ENCODE data around the gene CTAG1B. TPM values are rescaled to one million over a fixed set of nuclear protein-coding genes. Genes with fewer than 3 reads are reported as not detected.
"Not testable (repeated sequence)": the region's sequence is repeated elsewhere in the genome, so short reads cannot be mapped to it uniquely, and the experiment has no call there.

Gene CTAG1B
- total RNA-seq, 1 donor from 2014 or later, result not detected

DNA sequence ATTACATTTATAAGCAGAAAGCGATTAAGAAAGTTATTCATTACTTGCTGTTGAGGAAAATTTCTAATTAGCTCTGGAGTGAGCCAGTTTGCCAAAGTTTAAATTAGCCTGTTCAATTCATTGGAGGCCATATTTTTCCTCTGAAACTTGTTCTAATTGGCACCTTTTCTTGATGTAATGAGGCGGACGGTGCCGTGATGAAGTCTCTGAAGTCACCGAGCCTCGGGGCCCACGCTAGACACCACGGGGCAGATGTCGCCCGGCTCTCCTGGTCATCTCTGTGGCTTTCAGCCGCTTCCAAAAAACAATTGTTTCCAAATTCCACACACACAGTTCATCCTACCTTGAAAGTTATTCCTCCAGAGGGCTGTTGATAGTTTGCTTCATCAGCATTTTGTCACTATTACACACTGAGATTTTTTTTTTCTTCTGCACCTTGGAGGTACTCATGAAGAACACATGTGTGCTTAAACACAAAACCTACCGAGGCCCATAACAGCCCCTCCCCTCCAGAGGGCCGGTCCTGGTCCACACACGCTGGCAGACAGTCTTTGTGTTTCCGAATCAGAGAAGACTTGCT, 38.2 kb upstream of the CTAG1B start:
- H3K36me3 Mint-ChIP-seq (ENCODE audit: unreplicated experiment), result no peaks in the 10 kb centered on the region
- no peaks in the 10 kb centered on the region for H3K9me3 Mint-ChIP-seq (ENCODE audit: unreplicated experiment)
- no peak overlapping the region for H3K27ac Mint-ChIP-seq (ENCODE audit: unreplicated experiment)
- H3K4me3 Mint-ChIP-seq (ENCODE audit: unreplicated experiment), result no peak overlapping the region
- peak; percentile 70 for DNase-seq (ENCODE audit: extremely low spot score, unreplicated experiment)
- TF ChIP-seq CTCF (IDR thresholded peaks at IDR 0.05), result no peak
- no peaks in the 10 kb centered on the region for H3K4me1 Mint-ChIP-seq (ENCODE audit: unreplicated experiment)
- H3K27me3 Mint-ChIP-seq (ENCODE audit: unreplicated experiment), result peaks cover 3% of the 10 kb centered on the region

GRCh38 chrX:154655786-154656185, 36.7 kb upstream of the CTAG1B start:
- Mint-ChIP-seq H3K27me3 (ENCODE audit: unreplicated experiment) (no peaks in the 10 kb centered on the region), H3K4me3 (ENCODE audit: unreplicated experiment) (no peak overlapping the region), H3K36me3 (ENCODE audit: unreplicated experiment) (no peaks in the 10 kb centered on the region), H3K9me3 (ENCODE audit: unreplicated experiment) (no peaks in the 10 kb centered on the region), H3K4me1 (ENCODE audit: unreplicated experiment) (no peaks in the 10 kb centered on the region), H3K27ac (ENCODE audit: unreplicated experiment) (no peak overlapping the region)
- peak; percentile 81 for DNase-seq (ENCODE audit: extremely low spot score, unreplicated experiment)
- TF ChIP-seq CTCF (IDR thresholded peaks at IDR 0.05), result no peak

DNA sequence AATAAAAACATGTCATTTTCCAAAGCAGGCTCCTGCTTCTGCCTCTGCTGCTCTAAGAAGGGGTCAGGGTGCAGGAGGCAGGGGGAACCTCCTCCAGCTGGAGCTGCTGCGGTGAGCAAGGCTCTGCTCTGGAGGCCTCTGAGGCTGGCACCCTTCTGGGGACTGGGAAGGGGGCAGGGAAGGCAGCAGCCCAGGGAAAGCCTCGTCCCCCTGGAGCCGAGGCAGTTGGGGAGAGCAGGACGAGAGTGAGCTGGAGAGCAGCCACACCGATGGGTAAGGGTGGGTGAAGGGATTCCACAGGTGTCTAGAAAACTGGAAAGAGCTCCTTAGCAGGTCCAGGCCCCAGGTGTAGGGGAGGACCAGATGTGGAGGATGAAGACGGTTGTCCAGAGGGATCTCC, 36.3 kb upstream of the CTAG1B start:
- DNase-seq (ENCODE audit: extremely low spot score, unreplicated experiment), result peak; percentile 63
- Mint-ChIP-seq H3K4me1 (ENCODE audit: unreplicated experiment) (peaks cover 2% of the 10 kb centered on the region), H3K27me3 (ENCODE audit: unreplicated experiment) (no peaks in the 10 kb centered on the region), H3K27ac (ENCODE audit: unreplicated experiment) (no peak overlapping the region), H3K4me3 (ENCODE audit: unreplicated experiment) (no peak overlapping the region), H3K9me3 (ENCODE audit: unreplicated experiment) (no peaks in the 10 kb centered on the region), H3K36me3 (ENCODE audit: unreplicated experiment) (no peaks in the 10 kb centered on the region)
- TF ChIP-seq CTCF (IDR thresholded peaks at IDR 0.05), result no peak

DNA sequence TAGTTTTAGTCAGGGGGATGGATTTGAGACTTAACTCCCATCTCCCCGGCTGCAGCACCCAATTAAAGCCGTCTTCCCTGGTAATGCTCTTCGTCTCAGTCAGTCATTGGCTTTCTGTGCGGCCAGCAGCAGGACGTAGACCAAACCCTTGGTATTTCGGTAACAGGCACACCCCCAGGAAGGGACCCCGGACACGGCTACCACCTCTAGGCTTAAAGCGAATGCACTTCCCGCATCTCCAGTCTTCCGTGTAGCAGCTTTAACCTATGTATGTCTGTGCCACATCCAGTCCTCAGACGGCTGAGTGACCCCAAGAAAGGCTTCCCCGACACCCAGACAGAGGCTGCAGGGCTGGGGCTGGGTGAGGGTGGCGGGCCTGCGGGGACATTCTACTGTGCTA, 35.8 kb upstream of the CTAG1B start:
- Mint-ChIP-seq H3K4me3 (ENCODE audit: unreplicated experiment) (no peak overlapping the region), H3K27me3 (ENCODE audit: unreplicated experiment) (no peaks in the 10 kb centered on the region), H3K36me3 (ENCODE audit: unreplicated experiment) (no peaks in the 10 kb centered on the region), H3K4me1 (ENCODE audit: unreplicated experiment) (peaks cover 6% of the 10 kb centered on the region), H3K27ac (ENCODE audit: unreplicated experiment) (no peak overlapping the region), H3K9me3 (ENCODE audit: unreplicated experiment) (no peaks in the 10 kb centered on the region)
- no peak for TF ChIP-seq CTCF (IDR thresholded peaks at IDR 0.05)
- peak; percentile 49 for DNase-seq (ENCODE audit: extremely low spot score, unreplicated experiment)

DNA sequence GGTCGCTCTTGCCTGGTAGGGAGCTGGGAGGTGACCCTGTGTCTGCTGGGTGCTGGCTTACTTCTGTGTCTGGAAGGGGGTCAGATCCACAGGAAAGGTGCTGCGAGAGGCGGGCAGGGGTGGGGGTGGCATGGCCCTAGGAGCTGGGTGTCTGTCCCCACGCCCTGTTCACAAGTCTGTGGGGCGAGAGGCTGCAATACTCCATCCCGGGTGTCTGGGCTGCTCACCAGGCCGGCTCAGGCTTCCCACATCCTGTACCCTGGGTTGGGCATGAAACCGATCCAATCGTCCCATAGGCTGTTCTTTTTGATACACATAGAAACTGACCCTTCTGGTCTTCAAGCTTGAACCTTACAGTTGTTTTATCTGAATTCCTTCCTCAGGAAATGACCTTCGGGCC, 35.3 kb upstream of the CTAG1B start:
- Mint-ChIP-seq H3K27me3 (ENCODE audit: unreplicated experiment) (no peaks in the 10 kb centered on the region), H3K36me3 (ENCODE audit: unreplicated experiment) (no peaks in the 10 kb centered on the region), H3K4me3 (ENCODE audit: unreplicated experiment) (no peak overlapping the region), H3K9me3 (ENCODE audit: unreplicated experiment) (no peaks in the 10 kb centered on the region), H3K4me1 (ENCODE audit: unreplicated experiment) (peaks cover 11% of the 10 kb centered on the region), H3K27ac (ENCODE audit: unreplicated experiment) (no peak overlapping the region)
- DNase-seq (ENCODE audit: extremely low spot score, unreplicated experiment), result peak; percentile 46
- TF ChIP-seq CTCF (IDR thresholded peaks at IDR 0.05), result no peak

DNA sequence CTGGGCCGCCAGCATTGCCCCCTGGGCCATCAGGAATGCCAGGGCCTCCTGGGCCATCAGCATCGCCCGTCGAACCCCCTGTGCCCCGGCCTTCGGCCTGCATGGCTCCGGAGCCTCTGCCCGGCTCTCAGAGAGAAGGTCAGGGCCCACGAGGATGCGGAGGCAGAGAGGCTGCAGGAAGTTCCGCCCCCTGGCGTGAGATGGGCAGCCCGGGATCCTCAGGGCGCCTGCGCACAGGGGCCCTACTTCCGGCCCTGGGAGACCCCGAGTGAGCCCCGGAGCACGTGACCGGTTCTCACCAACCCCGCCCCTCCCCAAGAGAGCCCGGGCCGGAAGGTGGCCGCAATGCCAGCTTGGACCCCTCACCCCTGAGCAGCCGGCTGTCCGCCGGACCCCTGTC, 34.3 kb upstream of the CTAG1B start, which contains the start of gene CTAG2:
Gene CTAG2 (minus strand): TSS at position 167 of the 400 bp plus-strand sequence. CDS start 64 bp downstream, at position 103.
- not testable (repeated sequence) for H3K4me3 Mint-ChIP-seq (ENCODE audit: unreplicated experiment); H3K27me3 Mint-ChIP-seq (ENCODE audit: unreplicated experiment); H3K36me3 Mint-ChIP-seq (ENCODE audit: unreplicated experiment); H3K9me3 Mint-ChIP-seq (ENCODE audit: unreplicated experiment); DNase-seq (ENCODE audit: extremely low spot score, unreplicated experiment); H3K27ac Mint-ChIP-seq (ENCODE audit: unreplicated experiment)
- peaks cover 15% of the 10 kb centered on the region for H3K4me1 Mint-ChIP-seq (ENCODE audit: unreplicated experiment)

Measured in osteocyte (in vitro differentiated cells).